Breast epithelium (tissue), 3 donors: Measurements from ENCODE around the gene FERMT3.

Experiments
- CTCF ChIP-seq, 3 donors: fragments of 450-650 bp; IDR thresholded peaks; one replicate each; pipeline ENCODE4 v1.5.1; 2016 to 2017; ENCODE audit warnings: antibody characterized with exemption in 3 of 3, mild to moderate bottlenecking in 3 of 3, moderate library complexity in 3 of 3
- POLR2A ChIP-seq: fragments of 450-650 bp; IDR thresholded peaks from one replicate; pipeline ENCODE4 v1.6.1; 2016; ENCODE audit warnings: antibody characterized with exemption, mild to moderate bottlenecking, moderate library complexity

GRCh38 chr11:64185693-64186491 lies 20.6 kb upstream of the FERMT3 start, which contains the start of gene STIP1:
- peak; percentile 33 to 59 (median 44) for TF ChIP-seq CTCF (IDR thresholded peaks at IDR 0.05)
- TF ChIP-seq POLR2A, result no peak
